Measurements from ENCODE around the gene HK1. TPM values are rescaled to one million over a fixed set of nuclear protein-coding genes. Genes with fewer than 3 reads are reported as not detected.
A peak's percentile ranks its signal among the peaks of the same experiment; 100 is the strongest.

Gene HK1
- total RNA-seq, 4 donors from 2014 or later, result 12.5 to 47.0 (median 12.6) TPM

- H3K27me3 ChIP-seq, result no peaks in the 10 kb centered on the region
- no peak overlapping the region for H3K4me3 ChIP-seq
- TF ChIP-seq, protein P1, sequence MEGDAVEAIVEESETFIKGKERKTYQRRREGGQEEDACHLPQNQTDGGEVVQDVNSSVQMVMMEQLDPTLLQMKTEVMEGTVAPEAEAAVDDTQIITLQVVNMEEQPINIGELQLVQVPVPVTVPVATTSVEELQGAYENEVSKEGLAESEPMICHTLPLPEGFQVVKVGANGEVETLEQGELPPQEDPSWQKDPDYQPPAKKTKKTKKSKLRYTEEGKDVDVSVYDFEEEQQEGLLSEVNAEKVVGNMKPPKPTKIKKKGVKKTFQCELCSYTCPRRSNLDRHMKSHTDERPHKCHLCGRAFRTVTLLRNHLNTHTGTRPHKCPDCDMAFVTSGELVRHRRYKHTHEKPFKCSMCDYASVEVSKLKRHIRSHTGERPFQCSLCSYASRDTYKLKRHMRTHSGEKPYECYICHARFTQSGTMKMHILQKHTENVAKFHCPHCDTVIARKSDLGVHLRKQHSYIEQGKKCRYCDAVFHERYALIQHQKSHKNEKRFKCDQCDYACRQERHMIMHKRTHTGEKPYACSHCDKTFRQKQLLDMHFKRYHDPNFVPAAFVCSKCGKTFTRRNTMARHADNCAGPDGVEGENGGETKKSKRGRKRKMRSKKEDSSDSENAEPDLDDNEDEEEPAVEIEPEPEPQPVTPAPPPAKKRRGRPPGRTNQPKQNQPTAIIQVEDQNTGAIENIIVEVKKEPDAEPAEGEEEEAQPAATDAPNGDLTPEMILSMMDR (IDR thresholded peaks at IDR 0.05), result no peak
- no peak for TF ChIP-seq POLR2A (IDR thresholded peaks at IDR 0.05)
- no peaks in the 10 kb centered on the region for H3K36me3 ChIP-seq
- no peaks in the 10 kb centered on the region for H3K9me3 ChIP-seq
- H3K27ac ChIP-seq, result no peak overlapping the region
- H3K4me1 ChIP-seq, result peaks cover 0 to 24% (median 6%) of the 10 kb centered on the region in 4 donors
- DNase-seq, result no peak
These were observed 149.9 kb downstream of the HK1 start for GRCh38 chr10:69428165-69428564.

GRCh38 chr10:69434169-69434568 lies 155.9 kb downstream of the HK1 start:
- Histone ChIP-seq H3K9me3 (no peaks in the 10 kb centered on the region), H3K27me3 (no peaks in the 10 kb centered on the region), H3K4me3 (no peak overlapping the region), H3K36me3 (no peaks in the 10 kb centered on the region), H3K27ac (no peak overlapping the region), H3K4me1 (peaks cover 0 to 12% (median 3%) of the 10 kb centered on the region in 4 donors)
- no peak for TF ChIP-seq POLR2A (IDR thresholded peaks at IDR 0.05)
- TF ChIP-seq, protein P1 (IDR thresholded peaks at IDR 0.05), result no peak
- no peak for DNase-seq

DNA sequence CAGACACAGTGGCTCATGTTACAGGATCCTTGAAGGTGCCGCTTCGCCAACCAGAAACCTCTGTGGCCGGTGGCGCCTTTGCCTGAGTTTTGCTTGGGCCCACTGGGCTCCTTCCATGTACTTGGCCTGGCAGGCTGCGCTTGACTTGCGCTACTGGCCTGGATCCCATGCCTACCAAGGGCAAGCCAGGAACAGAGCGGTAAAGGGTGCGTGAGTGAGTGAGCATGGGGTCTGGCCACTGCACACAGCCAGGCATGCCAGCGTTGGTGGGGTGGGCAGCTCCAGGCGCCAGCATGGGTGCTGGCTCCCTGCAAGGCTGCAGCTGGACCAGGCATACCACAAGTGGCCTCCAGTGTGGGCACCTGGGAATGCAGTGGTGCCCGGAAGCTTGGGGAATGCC lies 156.6 kb downstream of the HK1 start:
- H3K4me1 ChIP-seq, result peaks cover 0 to 19% (median 3%) of the 10 kb centered on the region in 4 donors
- no peak for DNase-seq

DNA sequence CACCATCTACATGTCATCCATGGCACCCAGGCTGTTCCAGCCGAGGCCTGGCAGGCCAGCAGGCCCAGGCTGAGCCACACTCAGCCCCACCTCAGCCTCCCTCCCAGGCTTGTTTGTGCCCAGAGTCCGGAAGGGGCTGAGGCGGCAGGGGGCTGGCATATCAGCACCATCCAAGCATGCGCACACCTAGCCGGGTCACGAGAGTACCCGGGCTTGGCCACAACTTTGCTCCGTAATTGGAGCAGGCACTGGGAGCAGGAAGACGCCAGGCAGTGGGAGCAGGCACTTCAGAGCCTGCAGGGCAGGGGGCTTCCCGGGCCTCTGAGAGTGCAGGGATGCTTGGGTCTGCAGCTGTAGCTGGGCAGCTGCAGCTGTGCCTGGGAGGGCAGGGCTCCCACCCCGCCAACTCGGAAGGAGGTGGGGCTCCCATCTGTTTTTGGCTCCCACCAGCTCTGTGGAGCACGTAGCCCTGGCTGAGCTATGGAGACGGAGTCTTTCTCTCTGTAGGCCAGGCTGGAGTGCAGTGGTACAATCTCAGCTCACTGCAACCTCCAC lies 157.7 kb downstream of the HK1 start:
- H3K36me3 ChIP-seq, result no peaks in the 10 kb centered on the region
- H3K4me3 ChIP-seq, result no peak overlapping the region
- TF ChIP-seq POLR2A (IDR thresholded peaks at IDR 0.05), result no peak
- TF ChIP-seq, protein P1 (IDR thresholded peaks at IDR 0.05), result no peak
- no peak overlapping the region for H3K27ac ChIP-seq
- H3K4me1 ChIP-seq, result peaks cover 0 to 19% (median 3%) of the 10 kb centered on the region in 4 donors
- no peaks in the 10 kb centered on the region for H3K9me3 ChIP-seq
- DNase-seq, result no peak
- no peaks in the 10 kb centered on the region for H3K27me3 ChIP-seq

More for the DNA sequence above, 156.6 kb downstream of the HK1 start:
- H3K27ac ChIP-seq, result no peak overlapping the region
- H3K36me3 ChIP-seq, result no peaks in the 10 kb centered on the region
- TF ChIP-seq, protein P1 (IDR thresholded peaks at IDR 0.05), result no peak
- no peak for TF ChIP-seq POLR2A (IDR thresholded peaks at IDR 0.05)
- H3K9me3 ChIP-seq, result no peaks in the 10 kb centered on the region
- H3K27me3 ChIP-seq, result no peaks in the 10 kb centered on the region
- H3K4me3 ChIP-seq, result no peak overlapping the region

DNA sequence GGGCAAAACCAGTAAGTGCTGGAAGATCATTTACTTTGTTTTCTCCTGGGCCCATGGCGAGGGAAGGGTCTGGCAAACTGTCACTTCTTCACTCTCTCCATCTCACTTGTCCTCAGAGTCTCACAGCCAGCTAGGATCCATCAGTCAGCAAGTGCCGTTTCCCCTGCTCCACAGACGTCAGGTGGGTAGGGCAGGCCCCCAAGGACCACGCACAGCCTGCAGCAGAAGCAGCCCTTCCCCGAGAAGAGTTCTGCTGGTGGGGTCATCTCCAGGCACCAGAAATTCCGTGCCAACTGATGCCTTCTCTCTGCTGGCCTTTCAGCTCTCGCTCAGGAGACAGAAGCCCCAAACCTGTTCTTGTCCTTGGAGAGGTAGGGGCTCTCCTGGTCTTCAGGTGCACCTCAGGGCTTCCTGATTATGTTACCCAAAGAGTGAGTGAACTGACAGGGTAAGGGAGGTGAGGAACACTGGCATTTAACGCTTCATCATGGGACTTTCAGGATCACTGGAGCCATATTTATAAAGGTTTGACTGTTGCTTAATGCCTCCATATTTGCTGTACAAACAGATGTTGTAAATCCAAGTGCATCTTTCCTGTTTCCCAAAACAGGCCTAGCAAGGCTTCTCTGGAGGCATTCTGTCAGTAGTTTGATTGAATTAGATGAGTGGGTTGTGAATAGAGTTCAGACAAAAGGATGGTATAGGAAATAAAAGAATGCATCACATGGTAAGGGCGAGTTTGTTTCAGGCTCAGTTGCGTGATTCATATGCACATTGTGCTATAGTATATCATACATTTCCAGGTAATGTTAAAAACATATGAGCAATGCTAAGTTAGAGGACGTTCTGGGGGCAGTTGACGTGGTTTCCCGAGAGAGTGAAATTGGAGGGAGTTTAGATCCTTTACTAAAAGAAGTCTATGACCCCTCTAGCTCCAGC lies 159.3 kb downstream of the HK1 start:
- H3K4me1 ChIP-seq, result peaks cover 0 to 19% (median 3%) of the 10 kb centered on the region in 4 donors
- H3K36me3 ChIP-seq, result no peaks in the 10 kb centered on the region
- no peak for DNase-seq
- TF ChIP-seq, protein P1 (IDR thresholded peaks at IDR 0.05), result no peak
- no peak for TF ChIP-seq POLR2A (IDR thresholded peaks at IDR 0.05)
- no peaks in the 10 kb centered on the region for H3K27me3 ChIP-seq
- no peak overlapping the region for H3K4me3 ChIP-seq
- peak overlapping the region in 2 of 4 donors; percentile 76 to 80 for H3K27ac ChIP-seq
- H3K9me3 ChIP-seq, result no peaks in the 10 kb centered on the region
